ENCODE measurements around the gene LCORL. TPM values are rescaled to one million over a fixed set of nuclear protein-coding genes. Genes with fewer than 3 reads are reported as not detected.
"Not testable (repeated sequence)": the region's sequence is repeated elsewhere in the genome, so short reads cannot be mapped to it uniquely, and the experiment has no call there.

Gene LCORL
- total RNA-seq, 1 experiment from 2014 or later: 27.6 TPM

DNA sequence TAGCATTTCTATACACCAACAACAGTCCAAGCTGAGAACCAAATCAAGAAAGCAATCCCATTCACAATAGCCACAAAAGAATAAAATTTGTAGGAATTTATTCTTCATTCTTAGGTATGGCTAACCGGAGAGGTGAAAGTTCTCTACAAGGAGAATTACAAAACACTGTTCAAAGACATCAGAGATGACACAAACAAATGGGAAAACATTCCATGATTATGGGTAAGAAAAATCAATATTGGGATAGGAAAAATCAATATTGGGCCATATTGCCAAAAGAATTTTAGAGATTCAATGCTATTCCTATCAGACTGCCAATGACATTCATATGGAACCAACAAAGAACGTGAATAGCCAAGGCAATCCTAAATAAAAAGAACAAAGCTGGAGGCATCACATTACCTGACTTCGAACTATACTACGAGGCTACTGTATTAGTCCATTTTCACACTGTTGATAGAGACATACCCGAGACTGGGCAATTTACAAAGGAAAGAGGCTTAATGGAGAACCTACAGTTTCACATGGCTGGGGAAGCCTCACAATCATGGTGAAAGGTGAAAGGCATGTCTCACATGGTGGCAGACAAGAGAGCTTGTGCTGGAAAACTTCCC is 161.7 kb downstream of the LCORL start:
- DNase-seq (ENCODE audit: low read depth): no peak

DNA sequence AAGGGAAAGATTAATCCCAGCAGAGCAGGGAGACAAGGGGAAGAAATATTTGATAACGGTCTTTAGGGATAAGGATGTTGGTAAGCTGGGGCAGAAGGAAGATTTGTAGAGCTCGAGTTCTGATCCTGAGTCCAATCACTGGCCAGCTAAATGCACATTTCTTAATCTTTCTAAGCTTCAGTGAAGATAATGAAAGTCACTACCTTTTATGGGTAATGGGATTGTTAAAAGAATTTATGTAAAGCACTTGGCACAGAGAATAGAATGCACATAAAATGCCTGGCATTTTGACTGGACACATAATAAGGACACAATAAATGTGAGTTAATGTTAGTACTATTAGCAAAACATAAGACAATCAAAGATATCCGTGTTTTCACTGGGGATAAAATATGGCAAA is 167.5 kb downstream of the LCORL start:
- DNase-seq (ENCODE audit: low read depth): no peak

DNA sequence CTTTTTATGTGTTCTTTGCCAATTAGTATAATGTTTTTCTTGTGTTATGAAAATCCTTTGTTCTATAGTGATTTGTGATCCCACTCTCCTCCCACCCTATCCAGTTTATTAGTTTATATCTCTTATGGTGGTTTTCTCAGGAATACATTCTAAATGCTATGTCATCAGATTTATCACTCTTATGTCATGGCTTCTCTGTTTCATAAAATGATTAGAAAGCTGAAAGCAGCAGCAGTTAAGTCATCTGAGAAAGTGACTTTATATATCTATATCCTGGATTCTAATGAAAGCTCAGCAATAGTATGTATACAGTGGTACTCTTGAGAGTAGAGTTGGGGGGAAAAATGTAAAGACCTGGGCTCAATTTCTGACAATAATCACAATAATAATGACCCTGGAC is 169.6 kb downstream of the LCORL start:
- DNase-seq (ENCODE audit: low read depth): no peak

DNA sequence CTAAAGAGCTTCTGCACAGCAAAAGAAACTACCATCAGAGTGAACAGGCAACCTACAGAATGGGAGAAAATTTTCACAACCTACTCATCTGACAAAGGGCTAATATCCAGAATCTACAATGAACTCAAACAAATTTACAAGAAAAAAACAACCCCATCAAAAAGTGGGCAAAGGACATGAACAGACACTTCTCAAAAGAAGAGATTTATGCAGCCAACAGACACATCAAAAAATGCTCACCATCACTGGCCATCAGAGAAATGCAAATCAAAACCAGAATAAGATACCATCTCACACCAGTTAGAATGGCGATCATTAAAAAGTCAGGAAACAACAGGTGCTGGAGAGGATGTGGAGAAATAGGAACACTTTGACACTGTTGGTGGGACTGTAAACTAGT is 171.3 kb downstream of the LCORL start:
- DNase-seq (ENCODE audit: low read depth): not testable (repeated sequence)

DNA sequence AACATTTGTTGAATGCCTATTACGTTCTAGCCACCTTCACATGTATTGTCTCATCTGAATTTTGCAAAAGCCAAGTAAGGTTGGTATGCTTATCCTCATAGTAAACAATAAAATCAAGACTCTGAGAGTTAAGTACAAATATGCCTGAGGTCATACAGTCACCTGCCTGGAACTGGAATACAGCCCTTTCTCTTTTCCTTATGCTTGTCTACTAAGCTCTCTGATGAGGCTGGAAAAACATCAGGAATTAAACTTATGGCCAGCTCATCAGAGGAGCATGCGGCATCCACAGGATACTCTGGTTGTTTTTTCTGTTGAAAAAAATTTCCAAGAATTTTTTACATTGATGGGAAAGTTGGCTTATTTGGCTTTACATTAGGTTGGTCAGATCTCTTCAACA is 175.3 kb downstream of the LCORL start:
- DNase-seq (ENCODE audit: low read depth): no peak

DNA sequence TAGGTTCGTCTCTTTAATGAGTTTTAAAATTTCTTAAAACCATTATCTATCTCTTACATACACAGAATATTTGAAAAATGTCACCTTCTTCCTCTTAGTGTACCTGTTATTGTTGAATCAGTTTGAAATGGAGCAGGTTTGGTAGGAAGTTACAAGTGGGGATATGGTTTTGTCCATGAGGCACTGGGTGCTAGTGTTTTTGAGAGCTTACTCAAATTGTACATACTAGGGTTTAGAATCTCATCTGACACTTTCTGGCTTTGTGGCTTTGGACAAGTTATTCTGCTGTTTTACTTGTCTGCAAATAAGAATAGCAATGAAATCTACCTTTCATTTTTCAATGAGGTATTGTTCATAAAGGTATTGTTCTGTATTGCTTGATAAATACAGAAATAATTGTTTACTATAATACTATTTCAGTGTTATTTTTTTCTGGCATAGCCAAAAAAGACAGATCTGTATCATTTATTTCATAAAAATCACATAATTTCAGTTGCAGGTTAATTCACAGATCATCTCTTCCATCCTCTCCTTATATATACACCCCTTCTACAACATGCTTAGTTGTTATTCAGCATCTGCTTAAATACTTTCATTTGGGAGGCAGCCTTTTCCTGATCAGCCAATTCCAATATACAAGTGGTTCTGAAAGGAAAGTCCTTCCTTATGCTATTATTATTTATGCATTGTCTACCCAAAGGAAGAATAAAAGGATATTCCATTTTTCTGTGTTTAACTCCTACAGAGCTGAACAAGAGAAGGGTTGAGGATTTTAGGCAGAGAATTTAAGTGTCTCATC is 197.5 kb downstream of the LCORL start:
- no peak for DNase-seq (ENCODE audit: low read depth)

DNA sequence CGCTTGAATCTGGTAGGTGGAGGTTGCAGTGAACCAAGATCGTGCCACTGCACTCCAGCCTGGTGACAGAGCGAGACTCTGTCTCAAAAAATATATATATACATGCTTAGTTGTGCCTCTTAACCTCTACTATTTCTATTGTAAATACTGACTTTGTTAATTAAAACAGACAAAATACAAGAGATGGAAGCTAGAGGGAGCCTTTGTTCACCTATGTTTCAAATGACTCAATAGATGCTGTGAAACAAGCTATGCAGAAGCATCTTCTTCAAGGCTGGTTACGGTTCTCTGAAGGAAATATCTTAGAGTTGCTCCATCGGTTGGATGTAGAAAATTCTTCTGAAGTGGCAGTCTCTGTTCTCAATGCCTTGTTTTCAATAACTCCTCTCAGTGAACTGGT is 204.5 kb downstream of the LCORL start:
- DNase-seq (ENCODE audit: low read depth): peak; percentile 66

DNA sequence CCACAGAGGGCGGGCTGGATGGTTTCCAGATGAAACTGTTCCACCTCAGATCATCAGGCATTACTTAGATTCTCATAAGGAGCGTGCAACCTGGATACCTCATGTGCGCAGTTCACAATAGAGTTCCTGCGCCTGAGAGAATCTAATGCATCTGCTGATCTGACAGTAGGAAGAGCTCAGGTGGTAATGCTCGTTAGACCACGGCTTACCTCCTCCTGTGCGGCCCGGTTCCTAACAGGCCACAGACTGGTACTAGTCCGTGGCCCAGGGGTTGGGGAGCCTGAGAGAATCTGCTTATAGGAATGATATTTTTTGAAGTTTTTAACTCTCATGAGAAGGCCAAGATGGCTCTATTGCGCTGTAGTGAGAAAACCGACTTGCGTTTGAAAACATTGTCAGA is 205.4 kb downstream of the LCORL start:
- DNase-seq (ENCODE audit: low read depth): no peak

DNA sequence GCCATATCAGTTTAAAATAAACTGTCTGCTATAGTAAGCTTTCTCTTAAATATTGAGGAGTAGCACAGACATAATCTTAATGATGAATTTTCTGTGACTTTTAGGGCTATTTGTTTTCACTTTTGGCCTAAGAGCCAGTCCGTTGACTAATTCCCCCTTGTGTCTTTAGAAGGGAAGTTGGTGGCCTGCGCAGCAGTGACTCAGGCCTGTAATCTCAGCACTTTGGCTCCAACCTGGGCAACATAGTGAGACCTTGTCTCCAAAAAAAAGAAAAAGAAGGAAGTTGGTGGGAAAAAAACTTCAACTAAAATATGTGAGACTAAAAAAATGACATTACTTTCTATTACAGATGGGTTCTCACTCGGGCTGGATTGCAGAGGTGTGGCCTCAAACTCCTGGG is 207.4 kb downstream of the LCORL start:
- peak; percentile 57 for DNase-seq (ENCODE audit: low read depth)

DNA sequence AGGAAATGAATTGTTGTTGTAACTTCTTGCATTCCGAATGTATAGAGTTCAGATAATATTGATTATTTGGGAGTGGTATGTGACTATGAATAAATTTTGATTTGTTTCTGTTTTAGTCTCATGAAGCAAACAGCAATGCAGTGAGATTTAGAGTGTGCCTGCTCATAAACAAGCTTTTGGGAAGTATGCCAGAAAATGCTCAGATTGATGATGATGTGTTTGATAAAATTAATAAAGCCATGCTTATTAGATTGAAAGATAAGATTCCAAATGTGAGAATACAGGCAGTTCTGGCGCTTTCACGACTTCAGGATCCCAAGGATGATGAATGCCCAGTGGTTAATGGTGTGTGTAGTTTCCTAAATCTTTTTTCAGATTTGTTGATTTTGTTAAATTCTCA is 208.8 kb downstream of the LCORL start:
- DNase-seq (ENCODE audit: low read depth): no peak

DNA sequence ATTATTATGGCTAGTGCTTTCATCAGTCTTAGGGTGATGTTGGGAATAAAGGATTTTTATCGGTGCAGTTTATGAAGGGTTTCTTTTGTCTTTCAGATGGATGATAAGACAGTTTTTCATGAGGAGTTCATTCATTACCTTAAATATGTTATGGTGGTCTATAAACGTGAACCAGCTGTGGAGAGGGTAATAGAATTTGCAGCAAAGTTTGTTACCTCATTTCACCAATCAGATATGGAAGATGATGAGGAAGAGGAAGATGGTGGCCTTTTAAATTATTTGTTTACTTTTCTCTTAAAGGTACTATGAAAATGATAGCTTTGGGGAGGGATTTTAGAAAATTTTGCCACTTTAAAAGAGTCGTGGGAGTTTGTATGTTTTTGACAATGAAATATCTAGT is 209.4 kb downstream of the LCORL start:
- DNase-seq (ENCODE audit: low read depth): no peak

DNA sequence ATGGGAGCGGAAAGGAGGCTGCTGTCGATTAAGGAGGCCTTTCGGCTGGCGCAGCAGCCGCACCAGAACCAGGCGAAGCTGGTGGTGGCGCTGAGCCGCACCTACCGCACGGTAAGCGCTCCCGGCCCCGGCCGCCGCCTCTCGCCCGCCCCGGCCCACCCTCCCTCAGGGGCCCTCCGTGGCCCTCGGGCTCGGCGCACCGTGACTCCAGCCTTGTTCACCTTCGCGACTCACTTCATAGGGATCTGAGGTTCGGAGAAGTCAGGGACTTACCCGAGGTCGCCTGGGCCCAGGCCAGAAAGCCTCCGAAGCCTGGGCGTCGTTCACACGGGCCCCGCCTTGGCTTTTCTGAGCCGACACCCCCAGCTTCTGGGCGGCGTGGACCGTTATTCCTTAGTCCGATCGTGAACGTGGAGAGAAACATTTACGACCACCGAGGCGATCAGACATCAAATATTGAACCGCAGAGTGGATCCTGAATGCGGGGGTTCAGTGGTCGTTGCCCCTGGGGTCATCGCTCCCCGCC is 210.4 kb downstream of the LCORL start:
- peak; percentile 27 for DNase-seq (ENCODE audit: low read depth)

DNA sequence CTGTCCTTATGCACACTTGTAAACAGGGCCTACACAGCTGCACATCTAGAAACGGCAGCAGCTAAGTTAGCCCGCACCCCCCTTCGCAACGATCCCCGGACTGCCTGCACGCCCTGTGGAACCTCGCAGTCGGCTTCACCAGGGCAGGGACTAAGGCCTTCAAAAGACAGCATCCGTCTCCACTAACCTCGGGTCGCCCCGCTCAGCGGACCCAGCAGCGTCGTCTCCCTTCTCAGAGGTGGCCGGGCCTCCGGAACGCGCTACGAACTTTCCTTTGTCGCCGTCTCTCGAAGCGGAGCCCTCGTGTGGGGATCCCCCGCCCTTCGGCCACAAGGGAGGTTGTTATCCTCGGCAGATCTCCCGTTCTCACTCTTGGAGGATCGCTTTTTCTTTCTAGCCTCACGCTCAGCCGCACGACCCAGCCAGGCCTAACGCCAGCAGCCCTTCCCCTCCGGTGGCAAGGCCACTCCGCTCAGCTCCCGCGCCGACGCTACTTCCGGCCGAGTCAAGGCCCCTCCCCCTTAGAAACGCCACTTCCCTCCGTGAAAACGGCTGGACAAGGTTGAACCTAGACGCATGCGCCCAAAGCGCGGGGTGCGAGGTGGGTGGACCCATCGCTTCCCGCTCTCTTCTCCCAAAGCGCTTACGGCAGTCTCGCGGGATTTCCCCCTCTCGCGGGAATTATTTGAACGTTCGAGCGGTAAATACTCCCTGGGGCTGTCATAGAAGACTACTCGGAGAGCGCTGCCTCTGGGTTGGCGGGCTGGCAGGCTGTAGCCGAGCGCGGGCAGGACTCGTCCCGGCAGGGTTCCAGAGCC is 211.1 kb downstream of the LCORL start, which contains the start of the genes DCAF16 and NCAPG:
Gene DCAF16 (minus strand): TSS at position 498 of the 818 bp plus-strand sequence. CDS start 6,616 bp downstream, outside the sequence.
Gene NCAPG (plus strand): TSS at position 720 of the 818 bp plus-strand sequence. CDS start 99 bp downstream, outside the sequence.
- DNase-seq (ENCODE audit: low read depth): peak; percentile 99

DNA sequence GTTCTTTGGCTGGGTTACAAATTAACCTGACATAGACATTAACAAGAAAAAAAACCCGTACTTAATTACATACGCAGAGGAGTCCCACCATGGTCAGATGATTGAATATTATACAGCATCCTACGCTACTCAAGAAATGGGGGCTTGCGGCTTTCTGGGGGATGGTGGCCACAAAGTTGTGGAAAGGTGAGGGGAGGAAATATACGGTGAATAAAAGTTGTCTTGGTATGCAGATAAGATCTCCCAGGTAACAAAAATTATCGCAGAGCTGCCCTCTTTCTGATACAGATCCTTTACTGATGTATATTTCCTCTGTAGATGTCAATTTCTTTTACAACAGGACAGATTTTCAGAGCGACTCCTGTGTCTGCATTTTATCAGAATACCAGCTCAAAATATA is 211.9 kb downstream of the LCORL start:
- no peak for DNase-seq (ENCODE audit: low read depth)

DNA sequence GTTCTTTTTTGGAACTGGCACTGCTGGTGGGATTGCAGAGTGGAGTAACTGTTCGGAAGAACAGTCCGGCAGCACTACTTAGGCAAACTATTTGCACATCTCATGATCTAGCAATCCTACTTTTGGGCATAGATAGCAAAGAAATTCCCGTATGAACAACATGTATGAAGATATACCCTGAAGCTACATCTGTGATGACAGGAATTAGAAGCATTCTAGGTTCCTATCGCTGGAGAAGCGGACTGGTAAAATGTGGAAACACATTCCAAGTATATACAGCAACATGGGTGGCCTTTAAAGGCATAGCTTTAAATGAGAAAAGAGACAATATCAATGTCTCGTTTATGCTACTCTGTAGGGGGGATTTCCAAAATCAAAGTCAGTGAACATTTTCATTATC is 214.1 kb downstream of the LCORL start:
- no peak for DNase-seq (ENCODE audit: low read depth)

DNA sequence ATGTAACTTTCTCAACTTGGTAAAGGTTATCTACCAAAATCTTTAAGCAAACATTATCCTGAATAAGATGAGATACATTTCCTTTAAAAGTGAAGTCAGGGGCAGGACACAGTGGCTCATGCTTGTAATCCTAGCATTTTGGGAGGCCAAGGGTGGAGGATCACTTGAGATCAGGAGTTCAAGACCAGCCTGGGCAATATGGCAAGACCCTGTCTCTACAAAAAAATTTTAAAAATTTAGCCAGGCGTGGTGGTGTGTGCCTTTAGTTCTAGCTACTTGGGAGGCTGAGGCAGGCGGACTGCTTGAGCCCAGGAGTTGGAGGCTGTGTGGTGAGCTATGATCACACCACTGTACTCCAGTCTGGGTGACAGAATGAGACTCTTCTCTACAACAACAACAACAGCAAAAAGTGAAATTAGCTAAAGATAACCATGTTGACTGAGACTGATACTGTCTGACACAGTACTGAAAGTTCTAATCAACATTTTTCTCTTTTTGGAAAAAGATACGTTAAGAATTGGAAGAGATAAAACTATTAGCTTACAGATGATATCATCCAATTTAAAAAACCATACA is 215.9 kb downstream of the LCORL start:
- no peak for DNase-seq (ENCODE audit: low read depth)

DNA sequence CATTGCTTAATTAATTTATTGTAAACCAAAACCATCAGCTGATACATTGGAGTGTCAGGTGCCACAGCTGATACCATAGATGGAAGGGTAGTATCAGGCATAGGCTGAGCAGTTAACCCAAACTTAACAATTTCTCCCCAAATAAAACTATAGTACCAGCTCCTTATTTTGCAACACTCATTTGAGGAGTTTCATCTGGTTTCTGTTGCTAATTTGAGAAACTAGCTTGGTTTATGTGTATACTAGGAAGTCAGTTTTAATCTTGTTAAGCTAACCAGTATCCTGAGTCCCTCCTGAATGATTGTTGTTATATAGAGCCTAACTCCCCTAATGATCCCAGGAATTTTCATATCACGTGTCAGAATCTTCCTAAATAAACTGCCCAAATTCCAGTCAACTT is 223.7 kb downstream of the LCORL start:
- DNase-seq (ENCODE audit: low read depth): no peak

DNA sequence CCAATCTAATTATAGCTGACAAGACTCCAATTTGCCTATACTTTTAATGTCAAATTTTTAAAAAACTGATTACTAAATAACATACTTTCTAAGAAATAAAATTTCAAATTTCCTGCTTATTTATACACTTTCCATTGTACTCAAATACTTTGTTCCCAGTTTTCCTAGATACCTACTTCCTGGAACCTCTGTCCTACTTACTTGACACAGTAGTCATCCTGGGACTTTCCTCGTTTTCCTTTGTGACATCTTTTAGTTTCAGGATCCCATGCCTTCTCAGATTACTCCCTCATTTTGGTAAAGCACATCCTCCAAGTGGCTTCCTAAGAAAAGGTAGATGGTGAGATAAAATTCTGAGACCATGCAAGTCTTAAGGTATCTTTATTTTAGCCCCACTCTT is 226.8 kb downstream of the LCORL start:
- DNase-seq (ENCODE audit: low read depth): no peak

Measured in LHCN-M2 (cell line).